HEK293T (cell line): ENCODE results near the gene CUX1.

Source experiments
- FOXK2 ChIP-seq: fragments of 450-650 bp; IDR thresholded peaks from 2 replicates; pipeline ENCODE4 v1.6.1; 2016; ENCODE audit warnings: mild to moderate bottlenecking
- FOXM1 ChIP-seq: fragments of 450-650 bp; IDR thresholded peaks from 2 replicates; pipeline ENCODE4 v1.6.1; 2017; ENCODE audit warnings: mild to moderate bottlenecking, borderline replicate concordance
- LEF1 ChIP-seq: fragments of 450-650 bp; IDR thresholded peaks from 2 replicates; pipeline ENCODE4 v1.6.1; 2017; ENCODE audit warnings: mild to moderate bottlenecking, borderline replicate concordance
- SUZ12 ChIP-seq: fragments of 450-650 bp; IDR thresholded peaks from 2 replicates; pipeline ENCODE4 v1.6.1; 2016; ENCODE audit warnings: mild to moderate bottlenecking

DNA sequence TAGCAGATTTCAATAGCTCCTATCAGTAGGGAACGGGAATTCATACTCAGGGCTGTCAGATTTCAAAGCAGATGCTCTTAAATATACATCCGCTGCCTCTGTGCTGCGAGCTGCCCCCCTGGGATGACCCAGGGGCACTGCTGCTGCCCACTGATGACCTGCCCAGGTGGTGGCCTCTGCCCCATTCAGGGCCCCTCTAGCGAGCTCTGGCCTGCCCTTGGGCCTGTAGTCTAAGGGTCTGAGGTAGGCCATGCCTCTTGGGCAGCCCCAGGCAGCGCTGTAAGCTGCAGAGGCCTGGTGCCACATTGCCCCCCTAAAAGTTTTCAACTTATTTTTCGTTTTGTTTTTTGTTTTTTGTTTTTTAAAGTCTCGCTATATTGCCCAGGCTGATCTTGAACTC, 418.7 kb downstream of the CUX1 start:
- TF ChIP-seq FOXK2: no peak
- no peak for TF ChIP-seq LEF1
- no peak for TF ChIP-seq FOXM1
- TF ChIP-seq SUZ12: no peak
